Uterus (tissue), 4 donors: ENCODE data around the gene RBM38. TPM values are rescaled to one million over a fixed set of nuclear protein-coding genes. Genes with fewer than 3 reads are reported as not detected.

Source experiments
- DNase-seq, 2 donors: peaks; one replicate each; pipeline ENCODE4 v3.0.0-alpha.2; 2019 to 2020
- H3K27ac ChIP-seq, 2 donors: fragments of 200-600 bp; sonication (generic); 1 replicate in 1 of 2; 2 replicates in 1 of 2; pipeline ENCODE4 v1.5.1; 2016 to 2018
- H3K27me3 ChIP-seq, 2 donors: fragments of 200-600 bp; sonication (generic); one replicate each; pipeline ENCODE4 v1.5.1; 2018 to 2019; ENCODE audit warnings: control low read depth in 1 of 2
- H3K36me3 ChIP-seq, 2 donors: fragments of 200-600 bp; sonication (generic); one replicate each; pipeline ENCODE4 v1.5.1; 2019; ENCODE audit warnings: control low read depth in 1 of 2
- H3K4me1 ChIP-seq, 2 donors: fragments of 200-600 bp; sonication (generic); one replicate each; pipeline ENCODE4 v1.5.1; 2018 to 2019; ENCODE audit warnings: control low read depth in 1 of 2
- H3K4me3 ChIP-seq, 2 donors: fragments of 200-600 bp; sonication (generic); 1 replicate in 1 of 2; 2 replicates in 1 of 2; pipeline ENCODE4 v1.5.1; 2018 to 2019; ENCODE audit warnings: mild to moderate bottlenecking in 1 of 2
- H3K9me3 ChIP-seq, 2 donors: fragments of 200-600 bp; sonication (generic); one replicate each; pipeline ENCODE4 v1.5.1; 2019; ENCODE audit warnings: control low read depth in 1 of 2
- CTCF ChIP-seq, 4 experiments: fragments of 200-600 bp in 2 of 4; fragments of 450-650 bp in 2 of 4; sonication (generic) in 2 of 4; IDR thresholded peaks; one replicate each; pipeline ENCODE4 v1.5.1; 2016 to 2019; ENCODE audit warnings: antibody characterized with exemption in 4 of 4, mild to moderate bottlenecking in 2 of 4, moderate library complexity in 1 of 4
- POLR2A ChIP-seq, 2 donors: fragments of 450-650 bp; IDR thresholded peaks; one replicate each; pipeline ENCODE4 v1.6.1; 2016; ENCODE audit warnings: antibody characterized with exemption in 2 of 2, mild to moderate bottlenecking in 1 of 2, moderate library complexity in 1 of 2
- intact Hi-C: fragments of 100-400 bp; cut with DNase I; formaldehyde crosslinking; loops from one replicate; pipeline ENCODE4 v1.15.1; 2023; ENCODE audit warnings: low total_unique reads
- total RNA-seq, 4 donors: library from RNA; depleted of rRNA in 3 of 4; stranded (reverse); fragments of >200 nt in 3 of 4; gene quantifications; one replicate each; pipeline versions ENCODE4 v1.1.0 to v1.2.4, GENCODE V29; 2014 to 2023
- donor health status: DM: yes; HTN: yes; CAD: no.

RBM38 gene
- total RNA-seq, 4 donors from 2014 or later = 1.2 to 48.6 (median 8.8) TPM

GRCh38 chr20:57372157-57372556 is 19.0 kb upstream of the RBM38 start:
- intact Hi-C loops = no loop called here
- no peak overlapping the region for H3K4me3 ChIP-seq
- no peaks in the 10 kb centered on the region for H3K36me3 ChIP-seq
- no peaks in the 10 kb centered on the region for H3K9me3 ChIP-seq
- no peak for TF ChIP-seq CTCF (IDR thresholded peaks at IDR 0.05)
- no peak for TF ChIP-seq POLR2A (IDR thresholded peaks at IDR 0.05)
- no peaks in the 10 kb centered on the region for H3K27me3 ChIP-seq
- no peaks in the 10 kb centered on the region for H3K4me1 ChIP-seq
- H3K27ac ChIP-seq = no peak overlapping the region
- no peak for DNase-seq

GRCh38 chr20:57372581-57373350 is 18.4 kb upstream of the RBM38 start:
- H3K4me1 ChIP-seq = no peaks in the 10 kb centered on the region
- no peaks in the 10 kb centered on the region for H3K27me3 ChIP-seq
- DNase-seq = no peak
- H3K36me3 ChIP-seq = no peaks in the 10 kb centered on the region
- intact Hi-C loops = no loop called here
- no peaks in the 10 kb centered on the region for H3K9me3 ChIP-seq
- TF ChIP-seq POLR2A (IDR thresholded peaks at IDR 0.05) (no peak), CTCF (IDR thresholded peaks at IDR 0.05) (no peak)
- no peak overlapping the region for H3K27ac ChIP-seq
- no peak overlapping the region for H3K4me3 ChIP-seq

- Histone ChIP-seq H3K4me1 (no peaks in the 10 kb centered on the region), H3K4me3 (no peak overlapping the region), H3K36me3 (no peaks in the 10 kb centered on the region), H3K9me3 (no peaks in the 10 kb centered on the region), H3K27ac (no peak overlapping the region), H3K27me3 (no peaks in the 10 kb centered on the region)
- intact Hi-C loops = no loop called here
- DNase-seq = no peak
- no peak for TF ChIP-seq CTCF (IDR thresholded peaks at IDR 0.05)
- TF ChIP-seq POLR2A (IDR thresholded peaks at IDR 0.05) = no peak
These were observed 16.8 kb upstream of the RBM38 start for GRCh38 chr20:57374343-57374930.

GRCh38 chr20:57374931-57375651 is 16.1 kb upstream of the RBM38 start:
- no peaks in the 10 kb centered on the region for H3K27me3 ChIP-seq
- H3K27ac ChIP-seq = no peak overlapping the region
- no peaks in the 10 kb centered on the region for H3K4me1 ChIP-seq
- intact Hi-C loops = no loop called here
- no peak for TF ChIP-seq POLR2A (IDR thresholded peaks at IDR 0.05)
- TF ChIP-seq CTCF (IDR thresholded peaks at IDR 0.05) = no peak
- no peaks in the 10 kb centered on the region for H3K9me3 ChIP-seq
- no peaks in the 10 kb centered on the region for H3K36me3 ChIP-seq
- no peak overlapping the region for H3K4me3 ChIP-seq
- DNase-seq = no peak
